KBM-7 (cell line): Measurements from ENCODE around the gene MOB1B.
A peak's percentile ranks its signal among the peaks of the same experiment; 100 is the strongest.
"Not testable (repeated sequence)": the region's sequence is repeated elsewhere in the genome, so short reads cannot be mapped to it uniquely, and the experiment has no call there.

Source experiments
- DNase-seq: peaks from one replicate; pipeline ENCODE4 v3.0.0-alpha.2; 2015
- in situ Hi-C: fragments of 300-500 bp; cut with MboI; formaldehyde crosslinking; loops from 2 replicates; pipeline ENCODE4 v1.14.3; 2020; ENCODE audit warnings: low sequenced_read_pairs, low pct_unique_long_range_greater_than_20kb, mixed read lengths

Gene MOB1B

GRCh38 chr4:70901984-70902576 is at the start of gene MOB1B:
Gene MOB1B, plus strand, starts transcription at chr4:70902369. Its CDS starts 168 bp downstream, at chr4:70902537.
- in situ Hi-C loops, result no loop called here
- DNase-seq, result peak; percentile 85

- DNase-seq, result no peak
Measured at GRCh38 chr4:70855464-70855863, 46.7 kb upstream of the MOB1B start.

GRCh38 chr4:70858454-70858853 is 43.7 kb upstream of the MOB1B start:
- in situ Hi-C loops, result no loop called here
- no peak for DNase-seq

More at GRCh38 chr4:70855464-70855863, 46.7 kb upstream of the MOB1B start:
- in situ Hi-C loops, result no loop called here

- in situ Hi-C loops, result no loop called here
- DNase-seq, result no peak
Measured at GRCh38 chr4:70859066-70859465, 43.1 kb upstream of the MOB1B start.

GRCh38 chr4:70863099-70863790 is 38.9 kb upstream of the MOB1B start:
- no peak for DNase-seq
- in situ Hi-C loops, result no loop called here

GRCh38 chr4:70868778-70869177 is 33.4 kb upstream of the MOB1B start:
- in situ Hi-C loops, result no loop called here

GRCh38 chr4:70873216-70873615 is 29.0 kb upstream of the MOB1B start:
- in situ Hi-C loops, result no loop called here
- peak; percentile 27 for DNase-seq

More at GRCh38 chr4:70868778-70869177, 33.4 kb upstream of the MOB1B start:
- DNase-seq, result no peak

- in situ Hi-C loops, result no loop called here
- DNase-seq, result no peak
Measured at GRCh38 chr4:70874268-70875156, 27.7 kb upstream of the MOB1B start.

- in situ Hi-C loops, result no loop called here
- no peak for DNase-seq
Measured at GRCh38 chr4:70877556-70877955, 24.6 kb upstream of the MOB1B start.

- in situ Hi-C loops, result no loop called here
- DNase-seq, result no peak
Measured at GRCh38 chr4:70880739-70881138, 21.4 kb upstream of the MOB1B start.

- in situ Hi-C loops, result no loop called here
- DNase-seq, result no peak
Measured at GRCh38 chr4:70885174-70885573, 17.0 kb upstream of the MOB1B start.

GRCh38 chr4:70892086-70892769 is 9.9 kb upstream of the MOB1B start:
- in situ Hi-C loops, result no loop called here
- DNase-seq, result peak; percentile 74

GRCh38 chr4:70893790-70894189 is 8.4 kb upstream of the MOB1B start:
- in situ Hi-C loops, result no loop called here
- DNase-seq, result no peak

GRCh38 chr4:70895405-70895804 is 6.8 kb upstream of the MOB1B start:
- in situ Hi-C loops, result no loop called here
- DNase-seq, result no peak

GRCh38 chr4:70895811-70896491 is 6.2 kb upstream of the MOB1B start:
- DNase-seq, result peak; percentile 40
- in situ Hi-C loops, result no loop called here

- DNase-seq, in situ Hi-C loops: not testable (repeated sequence)
Measured at GRCh38 chr4:70898581-70898980, 3.6 kb upstream of the MOB1B start.

GRCh38 chr4:70901607-70901983 is 574 bp upstream of the MOB1B start:
- in situ Hi-C loops, result no loop called here
- DNase-seq, result no peak

GRCh38 chr4:70902577-70903290 is 565 bp downstream of the MOB1B start:
- in situ Hi-C loops, result no loop called here
- peak; percentile 57 for DNase-seq
